ENCODE measurements around the gene DGKE. TPM values are rescaled to one million over a fixed set of nuclear protein-coding genes. Genes with fewer than 3 reads are reported as not detected.

The DGKE gene
- total RNA-seq, 1 experiment from 2014 or later = 8.5 TPM

DNA sequence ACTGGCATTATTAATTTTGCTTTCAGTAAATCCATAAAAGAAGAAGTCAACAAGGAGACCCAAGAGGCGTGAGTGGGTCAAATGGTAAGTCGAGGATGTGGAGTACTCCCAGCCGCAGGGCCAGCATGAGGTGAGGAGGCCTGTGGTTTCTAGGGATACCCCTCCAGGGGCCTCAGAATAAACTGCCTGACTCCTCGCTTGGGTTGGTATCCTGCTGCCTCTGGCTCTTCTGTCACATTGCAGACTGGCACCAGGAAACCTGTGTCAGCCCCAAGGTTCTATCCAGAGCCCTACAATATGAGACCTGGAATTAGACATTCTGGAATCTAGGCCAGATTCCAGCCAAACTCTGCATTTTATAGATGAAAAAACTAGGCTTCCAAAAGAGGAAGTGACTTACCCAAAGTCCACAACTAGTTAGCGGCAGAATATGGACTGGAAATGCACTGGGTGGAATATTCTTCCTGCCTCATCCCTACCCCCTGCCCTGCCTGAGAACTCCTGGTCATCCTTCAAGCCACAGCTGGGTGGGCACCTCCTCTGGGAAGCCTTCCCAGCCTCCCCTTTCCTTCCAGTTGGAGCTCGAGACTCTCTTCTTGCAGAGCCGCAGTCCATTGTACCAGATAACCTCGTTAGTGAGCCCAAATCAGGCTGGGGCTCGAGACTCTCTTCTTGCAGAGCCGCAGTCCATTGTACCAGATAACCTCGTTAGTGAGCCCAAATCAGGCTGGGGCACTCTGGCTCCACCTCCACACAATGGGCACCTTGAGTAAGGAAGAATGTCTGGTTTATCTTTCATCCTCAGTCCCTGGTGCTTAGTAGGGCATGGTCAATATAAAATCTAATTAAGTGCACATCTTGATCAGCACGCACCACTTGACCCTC lies 22.8 kb upstream of the DGKE start:
- Mint-ChIP-seq H3K27me3 (ENCODE audit: low read depth) (no peaks in the 10 kb centered on the region), H3K36me3 (0 out of 2 replicates have a peak, but pooled peaks cover 3% of the 10 kb centered on the region), H3K9me3 (no peaks in the 10 kb centered on the region), H3K27ac (no peak overlapping the region; the same call in 1 of the 2 replicates), H3K4me3 (no peak overlapping the region), H3K4me1 (peaks cover 3% of the 10 kb centered on the region; the same call in 1 of the 2 replicates)
- ChIA-PET CTCF (no interaction called here), POLR2A (no interaction called here)
- ATAC-seq = no peak
- TF ChIP-seq, protein P1, sequence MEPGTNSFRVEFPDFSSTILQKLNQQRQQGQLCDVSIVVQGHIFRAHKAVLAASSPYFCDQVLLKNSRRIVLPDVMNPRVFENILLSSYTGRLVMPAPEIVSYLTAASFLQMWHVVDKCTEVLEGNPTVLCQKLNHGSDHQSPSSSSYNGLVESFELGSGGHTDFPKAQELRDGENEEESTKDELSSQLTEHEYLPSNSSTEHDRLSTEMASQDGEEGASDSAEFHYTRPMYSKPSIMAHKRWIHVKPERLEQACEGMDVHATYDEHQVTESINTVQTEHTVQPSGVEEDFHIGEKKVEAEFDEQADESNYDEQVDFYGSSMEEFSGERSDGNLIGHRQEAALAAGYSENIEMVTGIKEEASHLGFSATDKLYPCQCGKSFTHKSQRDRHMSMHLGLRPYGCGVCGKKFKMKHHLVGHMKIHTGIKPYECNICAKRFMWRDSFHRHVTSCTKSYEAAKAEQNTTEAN (CRISPR knock-in tag; IDR thresholded peaks at IDR 0.05) = no peak
- TF ChIP-seq, protein P2, sequence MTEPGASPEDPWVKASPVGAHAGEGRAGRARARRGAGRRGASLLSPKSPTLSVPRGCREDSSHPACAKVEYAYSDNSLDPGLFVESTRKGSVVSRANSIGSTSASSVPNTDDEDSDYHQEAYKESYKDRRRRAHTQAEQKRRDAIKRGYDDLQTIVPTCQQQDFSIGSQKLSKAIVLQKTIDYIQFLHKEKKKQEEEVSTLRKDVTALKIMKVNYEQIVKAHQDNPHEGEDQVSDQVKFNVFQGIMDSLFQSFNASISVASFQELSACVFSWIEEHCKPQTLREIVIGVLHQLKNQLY (CRISPR knock-in tag; IDR thresholded peaks at IDR 0.05) = no peak
- TF ChIP-seq, protein P3, sequence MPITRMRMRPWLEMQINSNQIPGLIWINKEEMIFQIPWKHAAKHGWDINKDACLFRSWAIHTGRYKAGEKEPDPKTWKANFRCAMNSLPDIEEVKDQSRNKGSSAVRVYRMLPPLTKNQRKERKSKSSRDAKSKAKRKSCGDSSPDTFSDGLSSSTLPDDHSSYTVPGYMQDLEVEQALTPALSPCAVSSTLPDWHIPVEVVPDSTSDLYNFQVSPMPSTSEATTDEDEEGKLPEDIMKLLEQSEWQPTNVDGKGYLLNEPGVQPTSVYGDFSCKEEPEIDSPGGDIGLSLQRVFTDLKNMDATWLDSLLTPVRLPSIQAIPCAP (CRISPR knock-in tag; IDR thresholded peaks at IDR 0.05) = no peak
- TF ChIP-seq CBFB (CRISPR knock-in tag; IDR thresholded peaks at IDR 0.05; ENCODE audit: low read depth) = no peak
- TF ChIP-seq ZNF416 (CRISPR knock-in tag; IDR thresholded peaks at IDR 0.05) = no peak
- TF ChIP-seq, protein P4, sequence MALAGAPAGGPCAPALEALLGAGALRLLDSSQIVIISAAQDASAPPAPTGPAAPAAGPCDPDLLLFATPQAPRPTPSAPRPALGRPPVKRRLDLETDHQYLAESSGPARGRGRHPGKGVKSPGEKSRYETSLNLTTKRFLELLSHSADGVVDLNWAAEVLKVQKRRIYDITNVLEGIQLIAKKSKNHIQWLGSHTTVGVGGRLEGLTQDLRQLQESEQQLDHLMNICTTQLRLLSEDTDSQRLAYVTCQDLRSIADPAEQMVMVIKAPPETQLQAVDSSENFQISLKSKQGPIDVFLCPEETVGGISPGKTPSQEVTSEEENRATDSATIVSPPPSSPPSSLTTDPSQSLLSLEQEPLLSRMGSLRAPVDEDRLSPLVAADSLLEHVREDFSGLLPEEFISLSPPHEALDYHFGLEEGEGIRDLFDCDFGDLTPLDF (CRISPR knock-in tag; IDR thresholded peaks at IDR 0.05) = no peak
- TF ChIP-seq, protein P5, sequence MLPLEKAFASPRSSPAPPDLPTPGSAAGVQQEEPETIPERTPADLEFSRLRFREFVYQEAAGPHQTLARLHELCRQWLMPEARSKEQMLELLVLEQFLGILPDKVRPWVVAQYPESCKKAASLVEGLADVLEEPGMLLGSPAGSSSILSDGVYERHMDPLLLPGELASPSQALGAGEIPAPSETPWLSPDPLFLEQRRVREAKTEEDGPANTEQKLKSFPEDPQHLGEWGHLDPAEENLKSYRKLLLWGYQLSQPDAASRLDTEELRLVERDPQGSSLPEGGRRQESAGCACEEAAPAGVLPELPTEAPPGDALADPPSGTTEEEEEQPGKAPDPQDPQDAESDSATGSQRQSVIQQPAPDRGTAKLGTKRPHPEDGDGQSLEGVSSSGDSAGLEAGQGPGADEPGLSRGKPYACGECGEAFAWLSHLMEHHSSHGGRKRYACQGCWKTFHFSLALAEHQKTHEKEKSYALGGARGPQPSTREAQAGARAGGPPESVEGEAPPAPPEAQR (CRISPR knock-in tag; IDR thresholded peaks at IDR 0.05) = no peak
- no peak for TF ChIP-seq TP53 (CRISPR knock-in tag; IDR thresholded peaks at IDR 0.05)
- TF ChIP-seq TEAD4 (CRISPR knock-in tag; IDR thresholded peaks at IDR 0.05) = no peak
- TF ChIP-seq, protein P6, sequence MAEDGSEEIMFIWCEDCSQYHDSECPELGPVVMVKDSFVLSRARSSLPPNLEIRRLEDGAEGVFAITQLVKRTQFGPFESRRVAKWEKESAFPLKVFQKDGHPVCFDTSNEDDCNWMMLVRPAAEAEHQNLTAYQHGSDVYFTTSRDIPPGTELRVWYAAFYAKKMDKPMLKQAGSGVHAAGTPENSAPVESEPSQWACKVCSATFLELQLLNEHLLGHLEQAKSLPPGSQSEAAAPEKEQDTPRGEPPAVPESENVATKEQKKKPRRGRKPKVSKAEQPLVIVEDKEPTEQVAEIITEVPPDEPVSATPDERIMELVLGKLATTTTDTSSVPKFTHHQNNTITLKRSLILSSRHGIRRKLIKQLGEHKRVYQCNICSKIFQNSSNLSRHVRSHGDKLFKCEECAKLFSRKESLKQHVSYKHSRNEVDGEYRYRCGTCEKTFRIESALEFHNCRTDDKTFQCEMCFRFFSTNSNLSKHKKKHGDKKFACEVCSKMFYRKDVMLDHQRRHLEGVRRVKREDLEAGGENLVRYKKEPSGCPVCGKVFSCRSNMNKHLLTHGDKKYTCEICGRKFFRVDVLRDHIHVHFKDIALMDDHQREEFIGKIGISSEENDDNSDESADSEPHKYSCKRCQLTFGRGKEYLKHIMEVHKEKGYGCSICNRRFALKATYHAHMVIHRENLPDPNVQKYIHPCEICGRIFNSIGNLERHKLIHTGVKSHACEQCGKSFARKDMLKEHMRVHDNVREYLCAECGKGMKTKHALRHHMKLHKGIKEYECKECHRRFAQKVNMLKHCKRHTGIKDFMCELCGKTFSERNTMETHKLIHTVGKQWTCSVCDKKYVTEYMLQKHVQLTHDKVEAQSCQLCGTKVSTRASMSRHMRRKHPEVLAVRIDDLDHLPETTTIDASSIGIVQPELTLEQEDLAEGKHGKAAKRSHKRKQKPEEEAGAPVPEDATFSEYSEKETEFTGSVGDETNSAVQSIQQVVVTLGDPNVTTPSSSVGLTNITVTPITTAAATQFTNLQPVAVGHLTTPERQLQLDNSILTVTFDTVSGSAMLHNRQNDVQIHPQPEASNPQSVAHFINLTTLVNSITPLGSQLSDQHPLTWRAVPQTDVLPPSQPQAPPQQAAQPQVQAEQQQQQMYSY (CRISPR knock-in tag; IDR thresholded peaks at IDR 0.05) = no peak
- TF ChIP-seq, protein P7, sequence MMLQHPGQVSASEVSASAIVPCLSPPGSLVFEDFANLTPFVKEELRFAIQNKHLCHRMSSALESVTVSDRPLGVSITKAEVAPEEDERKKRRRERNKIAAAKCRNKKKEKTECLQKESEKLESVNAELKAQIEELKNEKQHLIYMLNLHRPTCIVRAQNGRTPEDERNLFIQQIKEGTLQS (CRISPR knock-in tag; conservative IDR thresholded peaks at IDR 0.05) = no peak
- TF ChIP-seq ZNF232 (CRISPR knock-in tag; IDR thresholded peaks at IDR 0.05) = no peak
- no peak for TF ChIP-seq ZNF423 (CRISPR knock-in tag; IDR thresholded peaks at IDR 0.05)
- no peak for TF ChIP-seq ESRRA (CRISPR knock-in tag; IDR thresholded peaks at IDR 0.05; ENCODE audit: borderline replicate concordance)
- no peak for TF ChIP-seq FOXK1 (CRISPR knock-in tag; IDR thresholded peaks at IDR 0.05)
- TF ChIP-seq, protein P8, sequence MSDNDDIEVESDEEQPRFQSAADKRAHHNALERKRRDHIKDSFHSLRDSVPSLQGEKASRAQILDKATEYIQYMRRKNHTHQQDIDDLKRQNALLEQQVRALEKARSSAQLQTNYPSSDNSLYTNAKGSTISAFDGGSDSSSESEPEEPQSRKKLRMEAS (CRISPR knock-in tag; IDR thresholded peaks at IDR 0.05) = no peak
- TF ChIP-seq TEAD1 (CRISPR knock-in tag; IDR thresholded peaks at IDR 0.05) = no peak
- no peak for TF ChIP-seq ZNF263 (CRISPR knock-in tag; IDR thresholded peaks at IDR 0.05; ENCODE audit: low read depth)
- TF ChIP-seq TCF7 (CRISPR knock-in tag; IDR thresholded peaks at IDR 0.05; ENCODE audit: low read depth) = no peak
- TF ChIP-seq PRRX2 (CRISPR knock-in tag; IDR thresholded peaks at IDR 0.05) = no peak
- DNase-seq (ENCODE audit: low spot score) = no peak

All from WTC11 (cell line).